Liver (tissue), 9 donors: ENCODE measurements around the gene RMND1. TPM values are rescaled to one million over a fixed set of nuclear protein-coding genes. Genes with fewer than 3 reads are reported as not detected.

Source experiments
- DNase-seq: peaks from one replicate; pipeline ENCODE4 v3.0.0-alpha.2; 2017; ENCODE audit warnings: low spot score
- H3K27ac ChIP-seq, 2 donors: one replicate each; pipeline ENCODE4 v1.7.0; 2013; ENCODE audit warnings: inconsistent platforms in 2 of 2, low read length in 2 of 2, control low read depth in 1 of 2, low read depth in 1 of 2, mild to moderate bottlenecking in 1 of 2
- H3K27me3 ChIP-seq, 4 donors: one replicate each; pipeline versions ENCODE4 v1.6.1 to v1.7.0; 2013; ENCODE audit warnings: low read length in 3 of 4, inconsistent platforms in 1 of 4, mild to moderate bottlenecking in 1 of 4, moderate library complexity in 1 of 4; ENCODE audit not compliant: control insufficient read depth in 4 of 4, insufficient read depth in 4 of 4
- H3K36me3 ChIP-seq, 4 donors: one replicate each; pipeline versions ENCODE4 v1.6.1 to v1.7.0; 2013; ENCODE audit warnings: low read length in 3 of 4, mild to moderate bottlenecking in 3 of 4, low read depth in 1 of 4, moderate library complexity in 1 of 4; ENCODE audit not compliant: control insufficient read depth in 4 of 4, insufficient read depth in 3 of 4
- H3K4me1 ChIP-seq, 4 donors: one replicate each; pipeline versions ENCODE4 v1.6.1 to v1.7.0; 2013; ENCODE audit warnings: low read length in 3 of 4, mild to moderate bottlenecking in 3 of 4, moderate library complexity in 1 of 4; ENCODE audit not compliant: control insufficient read depth in 4 of 4, insufficient read depth in 4 of 4
- H3K4me3 ChIP-seq, 3 donors: one replicate each; pipeline versions ENCODE4 v1.6.1 to v1.7.0; 2013; ENCODE audit warnings: low read length in 3 of 3, control low read depth in 1 of 3, low read depth in 1 of 3, mild to moderate bottlenecking in 1 of 3
- H3K9ac ChIP-seq, 2 donors: one replicate each; pipeline ENCODE4 v1.7.0; 2013; ENCODE audit warnings: low read length in 2 of 2, mild to moderate bottlenecking in 2 of 2, moderate library complexity in 2 of 2, control low read depth in 1 of 2, low read depth in 1 of 2
- H3K9me3 ChIP-seq, 4 donors: one replicate each; pipeline versions ENCODE4 v1.6.1 to v1.7.0; 2013; ENCODE audit warnings: low read length in 3 of 4; ENCODE audit not compliant: control insufficient read depth in 4 of 4
- ATF3 ChIP-seq: IDR thresholded peaks from 2 replicates; pipeline ENCODE4 v1.6.1; 2016; ENCODE audit warnings: antibody characterized with exemption
- CTCF ChIP-seq: fragments of 150-350 bp; IDR thresholded peaks from 2 replicates; pipeline ENCODE4 v1.5.1; 2017; ENCODE audit warnings: improper control_type of control experiment, low read depth, low read length; ENCODE audit not compliant: missing input control
- EGR1 ChIP-seq, 2 donors: IDR thresholded peaks; 2 replicates each; pipeline ENCODE4 v1.6.1; 2016 to 2018; ENCODE audit warnings: antibody characterized with exemption in 2 of 2, low read depth in 2 of 2
- FOXA1 ChIP-seq: IDR thresholded peaks from 2 replicates; pipeline ENCODE4 v1.6.1; 2016; ENCODE audit warnings: antibody characterized with exemption
- FOXA2 ChIP-seq: IDR thresholded peaks from 2 replicates; pipeline ENCODE4 v1.6.1; 2016; ENCODE audit warnings: antibody characterized with exemption
- GABPA ChIP-seq, 2 donors: IDR thresholded peaks in 1 of 2; conservative IDR thresholded peaks in 1 of 2; 2 replicates each; pipeline ENCODE4 v1.6.1; 2016; ENCODE audit warnings: antibody characterized with exemption in 2 of 2, mild to moderate bottlenecking in 1 of 2, moderate library complexity in 1 of 2
- HNF4A ChIP-seq, 2 donors: conservative IDR thresholded peaks; 2 replicates each; pipeline ENCODE4 v1.6.1; 2016; ENCODE audit warnings: antibody characterized with exemption in 2 of 2, mild to moderate bottlenecking in 2 of 2
- HNF4G ChIP-seq: IDR thresholded peaks from 2 replicates; pipeline ENCODE4 v1.6.1; 2016; ENCODE audit warnings: antibody characterized with exemption
- JUND ChIP-seq, 2 donors: IDR thresholded peaks; 2 replicates each; pipeline ENCODE4 v1.6.1; 2016; ENCODE audit warnings: antibody characterized with exemption in 2 of 2
- MAX ChIP-seq: IDR thresholded peaks from 2 replicates; pipeline ENCODE4 v1.6.1; 2016; ENCODE audit warnings: antibody characterized with exemption
- NR2F2 ChIP-seq: IDR thresholded peaks from 2 replicates; pipeline ENCODE4 v1.6.1; 2016; ENCODE audit warnings: antibody characterized with exemption
- RAD21 ChIP-seq, 2 donors: IDR thresholded peaks; 2 replicates each; pipeline ENCODE4 v1.6.1; 2016; ENCODE audit warnings: antibody characterized with exemption in 2 of 2, mild to moderate bottlenecking in 2 of 2
- REST ChIP-seq: IDR thresholded peaks from 2 replicates; pipeline ENCODE4 v1.6.1; 2016; ENCODE audit warnings: antibody characterized with exemption, mild to moderate bottlenecking
- RXRA ChIP-seq, 2 donors: IDR thresholded peaks; 2 replicates each; pipeline ENCODE4 v1.6.1; 2017 to 2018; ENCODE audit warnings: antibody characterized with exemption in 2 of 2, mild to moderate bottlenecking in 1 of 2
- SP1 ChIP-seq: IDR thresholded peaks from 2 replicates; pipeline ENCODE4 v1.6.1; 2018; ENCODE audit warnings: antibody characterized with exemption, mild to moderate bottlenecking
- TAF1 ChIP-seq: conservative IDR thresholded peaks from 2 replicates; pipeline ENCODE4 v1.6.1; 2016; ENCODE audit warnings: antibody characterized with exemption, mild to moderate bottlenecking
- YY1 ChIP-seq: IDR thresholded peaks from 2 replicates; pipeline ENCODE4 v1.6.1; 2016; ENCODE audit warnings: antibody characterized with exemption, mild to moderate bottlenecking
- ZBTB33 ChIP-seq: IDR thresholded peaks from 2 replicates; pipeline ENCODE4 v1.6.1; 2016; ENCODE audit warnings: antibody characterized with exemption
- WGBS: extraction: QIAGEN DNeasy Blood & Tissue Kit; methylation state at CpG from one replicate; pipeline ENCODE4 v1.1.7; 2013; 5-methylcytosine and 5-hydroxymethylcytosine counted together
- polyA plus RNA-seq, 2 donors: library from polyadenylated mRNA; stranded (reverse) in 1 of 2; unstranded in 1 of 2; fragments of 200-250 nt in 1 of 2; fragments of >200 nt in 1 of 2; fragmentation: Nextera tagmentation in 1 of 2; extraction: Ambion mirVana in 1 of 2; gene quantifications; one replicate each; pipeline versions ENCODE4 v1.2.1 to v1.2.3, GENCODE V29; 2013 to 2015
- total RNA-seq, 2 donors: library from RNA; depleted of rRNA; stranded (reverse); fragments of >200 nt; gene quantifications; one replicate each; pipeline ENCODE4 v1.2.3, GENCODE V29; 2014
- donor health status: healthy.
- donor health status: healthy.
- donor health status: healthy.
- donor health status: healthy.
- donor health status: healthy.

Gene RMND1
- total and polyA plus RNA-seq, 4 donors: 13.2 to 22.6 (median 18.1) TPM

GRCh38 chr6:151488226-151488625, 36.3 kb upstream of the RMND1 start:
- TF ChIP-seq SP1: no peak
- TF ChIP-seq YY1: no peak
- no peak for TF ChIP-seq RAD21 (IDR thresholded peaks at IDR 0.05)
- no peak for TF ChIP-seq GABPA (IDR thresholded peaks at IDR 0.05 in 1 of 2, conservative IDR thresholded peaks at IDR 0.05 in 1 of 2)
- TF ChIP-seq CTCF: no peak
- no peak for TF ChIP-seq TAF1
- TF ChIP-seq HNF4A (conservative IDR thresholded peaks at IDR 0.05): no peak
- TF ChIP-seq NR2F2: no peak
- TF ChIP-seq EGR1 (IDR thresholded peaks at IDR 0.05; ENCODE audit: low read depth in 2 of 2): no peak
- no peak for TF ChIP-seq FOXA1
- no peak for TF ChIP-seq ZBTB33
- no peak for TF ChIP-seq JUND (IDR thresholded peaks at IDR 0.05)
- no peak for TF ChIP-seq FOXA2
- TF ChIP-seq ATF3: no peak
- no peak for TF ChIP-seq RXRA (IDR thresholded peaks at IDR 0.05)
- no peak for TF ChIP-seq REST
- TF ChIP-seq MAX: no peak
- TF ChIP-seq HNF4G: no peak
- Histone ChIP-seq H3K27me3 (no peaks in the 10 kb centered on the region), H3K9ac (no peak overlapping the region), H3K4me1 (peaks cover 0 to 6% (median 4%) of the 10 kb centered on the region in 4 donors), H3K9me3 (no peaks in the 10 kb centered on the region), H3K4me3 (no peak overlapping the region), H3K27ac (no peak overlapping the region), H3K36me3 (no peaks in the 10 kb centered on the region)
- 79% methylated on average over 2 of the region's 2 CpGs for WGBS
- DNase-seq: no peak
